Measurements from ENCODE around the gene FCHSD1.

Gene FCHSD1

DNA sequence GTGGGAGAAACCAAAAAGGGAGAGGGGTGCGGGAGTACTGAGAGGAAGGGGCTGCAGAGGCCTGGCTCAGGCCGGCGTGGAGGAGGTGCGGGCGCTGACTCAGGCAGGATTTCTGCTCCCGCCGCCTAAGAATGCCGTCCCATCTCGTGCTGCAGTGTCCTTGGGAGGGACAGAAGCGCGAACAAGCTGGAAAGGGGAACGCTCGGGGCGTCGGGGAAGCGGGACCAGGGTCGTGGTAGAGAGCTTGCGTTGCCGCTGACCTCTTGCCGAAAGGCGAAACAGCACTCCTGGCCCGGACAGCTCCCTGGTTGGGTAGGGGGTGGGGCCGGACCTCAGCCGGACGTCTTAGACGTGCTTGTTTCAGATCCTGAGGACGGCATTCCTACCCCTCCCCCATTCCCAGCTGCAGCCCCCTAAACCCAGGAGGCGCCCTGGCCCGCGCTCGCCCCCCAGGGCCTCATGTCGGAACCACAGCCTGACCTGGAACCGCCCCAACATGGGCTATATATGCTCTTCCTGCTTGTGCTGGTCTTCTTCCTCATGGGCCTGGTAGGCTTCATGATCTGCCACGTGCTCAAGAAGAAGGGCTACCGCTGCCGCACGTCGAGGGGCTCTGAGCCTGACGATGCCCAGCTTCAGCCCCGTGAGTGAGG is 13.3 kb downstream of the FCHSD1 start:
- no peaks in the 10 kb centered on the region for H3K27me3 ChIP-seq (replicated peaks in 2 of 5; ENCODE audit: control insufficient read depth in 4 of 5, insufficient read depth in 5 of 5, low read length in 4 of 5)
- POLR2A ChIA-PET: no interaction called here
- CTCF ChIA-PET: interaction anchor here (0.8 to 11.2 kb wide), 11 partner anchors 8 to 50 kb away, joined by 3 to 101 read pairs (median 5); partner anchors contain the start of genes DIAPH1 and FCHSD1
- 1% methylated on average over 30 of the region's 40 CpGs for WGBS (ENCODE audit: insufficient coverage)
- no peaks in the 10 kb centered on the region for H3K9me3 ChIP-seq (ENCODE audit: control extremely low read depth in 1 of 5, control insufficient read depth in 4 of 5, insufficient read depth in 2 of 5, low read depth in 1 of 5, low read length in 4 of 5)
- no peak overlapping the region for H3K27ac ChIP-seq (ENCODE audit: insufficient read depth in 1 of 2, low read depth in 1 of 2, low read length in 2 of 2, poor library complexity in 1 of 2, severe bottlenecking in 2 of 2)
- peaks cover 4 to 40% (median 30%) of the 10 kb centered on the region in 4 experiments for H3K4me1 ChIP-seq (ENCODE audit: control extremely low read depth in 1 of 4, control insufficient read depth in 4 of 4, insufficient read depth in 4 of 4, low read length in 3 of 4)
- H3K36me3 ChIP-seq (ENCODE audit: control insufficient read depth in 4 of 4, insufficient read depth in 4 of 4, low read length in 3 of 4): peaks cover 0 to 14% (median 6%) of the 10 kb centered on the region in 4 experiments
- peak; percentile 68 to 83 (median 82) for DNase-seq
- peak overlapping the region; percentile 79 to 99 (median 92) for H3K4me3 ChIP-seq (ENCODE audit: control insufficient read depth in 1 of 7, extremely low read depth in 1 of 7, insufficient read depth in 4 of 7, low read depth in 2 of 7, low read length in 6 of 7)

DNA sequence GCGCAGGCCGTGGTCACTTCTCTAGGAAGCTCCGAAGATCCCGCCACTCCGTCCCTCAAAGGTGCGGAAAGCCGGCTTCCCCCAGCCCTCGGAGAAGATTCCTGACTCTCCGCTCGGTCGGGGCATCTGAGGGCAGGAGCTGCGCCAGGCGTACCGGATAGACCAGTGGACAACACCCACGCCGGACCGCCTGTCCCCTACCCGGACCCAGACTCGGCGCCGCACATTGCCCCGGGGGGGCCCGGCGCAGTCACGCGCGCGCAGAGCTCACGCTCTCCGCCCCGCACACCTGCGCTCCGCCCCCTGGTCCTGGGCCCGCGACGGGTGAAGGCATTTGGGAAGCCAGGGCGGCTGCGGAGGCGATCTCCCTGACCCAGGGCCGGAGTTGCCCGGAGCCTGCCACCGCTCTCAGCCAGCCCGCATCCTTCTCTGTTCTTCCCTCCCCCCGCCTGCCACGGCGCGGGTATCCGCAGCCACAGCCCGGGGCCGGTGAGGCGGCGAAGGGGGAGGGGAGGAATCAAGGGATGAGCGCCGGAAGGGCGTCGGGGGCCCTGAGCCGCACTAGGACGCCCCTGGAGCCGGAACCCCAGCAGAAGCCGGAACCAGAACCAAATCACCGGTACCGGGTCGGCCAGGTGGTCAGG is 14.0 kb downstream of the FCHSD1 start:
- 0% methylated on average over 62 of the region's 63 CpGs for WGBS (ENCODE audit: insufficient coverage)
- POLR2A ChIA-PET: interaction anchor here (0.7 to 1.3 kb wide), 3 partner anchors 12 to 18 kb away, joined by 3 read pairs; partner anchors contain the start of gene DIAPH1
- Histone ChIP-seq H3K27ac (ENCODE audit: insufficient read depth in 1 of 2, low read depth in 1 of 2, low read length in 2 of 2, poor library complexity in 1 of 2, severe bottlenecking in 2 of 2) (no peak overlapping the region), H3K36me3 (ENCODE audit: control insufficient read depth in 4 of 4, insufficient read depth in 4 of 4, low read length in 3 of 4) (peaks cover 3 to 17% (median 11%) of the 10 kb centered on the region in 4 experiments), H3K9me3 (ENCODE audit: control extremely low read depth in 1 of 5, control insufficient read depth in 4 of 5, insufficient read depth in 2 of 5, low read depth in 1 of 5, low read length in 4 of 5) (no peaks in the 10 kb centered on the region), H3K4me3 (ENCODE audit: control insufficient read depth in 1 of 7, extremely low read depth in 1 of 7, insufficient read depth in 4 of 7, low read depth in 2 of 7, low read length in 6 of 7) (peak overlapping the region; percentile 79 to 99 (median 92)), H3K4me1 (ENCODE audit: control extremely low read depth in 1 of 4, control insufficient read depth in 4 of 4, insufficient read depth in 4 of 4, low read length in 3 of 4) (peaks cover 4 to 40% (median 30%) of the 10 kb centered on the region in 4 experiments), H3K27me3 (replicated peaks in 2 of 5; ENCODE audit: control insufficient read depth in 4 of 5, insufficient read depth in 5 of 5, low read length in 4 of 5) (no peaks in the 10 kb centered on the region)
- peak in 2 of 3 donors; percentile 25 to 34 for DNase-seq
- CTCF ChIA-PET: interaction anchor here (0.8 to 11.2 kb wide), 14 partner anchors 8 to 70 kb away, joined by 3 to 101 read pairs (median 6); partner anchors contain the start of genes DIAPH1 and FCHSD1

DNA sequence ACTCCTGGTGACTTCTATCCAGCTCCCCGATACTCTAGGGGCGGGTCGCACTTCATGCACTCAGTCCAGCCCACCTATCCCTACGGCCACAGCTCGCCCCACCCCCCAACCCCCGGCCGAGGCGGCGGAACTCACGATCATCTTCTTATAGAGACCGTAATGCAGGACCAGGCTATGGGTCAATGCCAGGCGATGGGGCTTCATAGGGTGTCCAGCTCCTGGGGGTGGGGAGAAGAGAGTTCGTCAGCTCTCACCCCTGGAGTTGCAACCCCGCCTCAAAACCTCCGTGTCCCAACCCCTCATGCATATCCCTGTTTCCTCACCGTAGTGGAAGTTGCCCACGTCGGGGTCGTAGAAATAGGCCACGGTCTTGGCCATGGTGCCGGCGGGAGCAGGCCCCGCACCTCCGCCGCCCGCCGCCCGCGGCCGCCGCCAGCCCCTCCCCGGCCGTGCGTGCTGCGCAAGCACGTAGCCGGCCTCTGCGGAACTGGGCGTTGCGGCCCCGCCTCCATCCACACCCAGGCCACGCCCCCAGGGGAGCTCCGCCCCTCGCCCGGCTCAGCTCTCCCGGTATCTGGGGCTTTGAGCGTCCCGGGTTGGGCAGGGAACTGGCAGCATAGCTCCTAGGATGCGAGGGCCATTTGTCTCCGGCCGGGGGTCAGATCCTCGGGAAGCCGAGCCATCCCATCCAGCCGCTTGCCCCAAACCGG is 14.7 kb downstream of the FCHSD1 start, which contains the start of the genes HDAC3 and RELL2:
TSS of gene HDAC3 (minus strand) at position 437 of the 710 bp plus-strand sequence. CDS start at position 378, 59 bp downstream.
TSS of gene RELL2 (plus strand) at position 585 of the 710 bp plus-strand sequence. CDS start 1,229 bp downstream, outside the sequence.
- peak within 1 kb of the TSS; percentile 79 to 99 (median 92) for H3K4me3 ChIP-seq (ENCODE audit: control insufficient read depth in 1 of 7, extremely low read depth in 1 of 7, insufficient read depth in 4 of 7, low read depth in 2 of 7, low read length in 6 of 7)
- H3K9me3 ChIP-seq (ENCODE audit: control extremely low read depth in 1 of 5, control insufficient read depth in 4 of 5, insufficient read depth in 2 of 5, low read depth in 1 of 5, low read length in 4 of 5): no peaks in the 10 kb centered on the region
- WGBS (ENCODE audit: insufficient coverage): 0% methylated on average over 35 of the region's 55 CpGs
- peaks cover 4 to 40% (median 30%) of the 10 kb centered on the region in 4 experiments for H3K4me1 ChIP-seq (ENCODE audit: control extremely low read depth in 1 of 4, control insufficient read depth in 4 of 4, insufficient read depth in 4 of 4, low read length in 3 of 4)
- peak within 1 kb of the TSS; percentile 60 to 88 for H3K27ac ChIP-seq (ENCODE audit: insufficient read depth in 1 of 2, low read depth in 1 of 2, low read length in 2 of 2, poor library complexity in 1 of 2, severe bottlenecking in 2 of 2)
- DNase-seq: peak; percentile 82 to 89 (median 88)
- H3K27me3 ChIP-seq (replicated peaks in 2 of 5; ENCODE audit: control insufficient read depth in 4 of 5, insufficient read depth in 5 of 5, low read length in 4 of 5): no peaks in the 10 kb centered on the region
- POLR2A ChIA-PET: interaction anchor here (0.7 to 1.3 kb wide), 3 partner anchors 11 to 18 kb away, joined by 3 read pairs; partner anchors contain the start of gene DIAPH1
- peaks cover 3 to 18% (median 13%) of the 10 kb centered on the region in 4 experiments for H3K36me3 ChIP-seq (ENCODE audit: control insufficient read depth in 4 of 4, insufficient read depth in 4 of 4, low read length in 3 of 4)
- CTCF ChIA-PET: interaction anchor here (0.8 to 11.2 kb wide), 13 partner anchors 8 to 103 kb away, joined by 3 to 101 read pairs (median 5); partner anchors contain the start of genes DIAPH1 and FCHSD1

DNA sequence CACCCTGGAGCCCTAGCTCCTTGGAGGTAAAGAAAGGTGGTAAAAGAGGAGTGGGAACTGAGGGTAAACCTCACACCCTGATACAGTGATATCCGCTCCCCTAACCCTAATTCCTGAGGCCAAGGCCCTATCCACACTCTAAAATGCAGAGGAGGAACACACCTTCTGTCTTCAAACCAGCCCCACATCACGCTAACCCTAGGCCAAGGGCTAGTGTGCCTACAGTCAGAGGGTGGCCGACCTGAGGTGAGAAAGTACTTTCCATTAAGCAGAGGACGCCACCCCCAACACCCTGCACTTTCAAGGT is 15.2 kb downstream of the FCHSD1 start:
- Histone ChIP-seq H3K27me3 (replicated peaks in 2 of 5; ENCODE audit: control insufficient read depth in 4 of 5, insufficient read depth in 5 of 5, low read length in 4 of 5) (no peaks in the 10 kb centered on the region), H3K9me3 (ENCODE audit: control extremely low read depth in 1 of 5, control insufficient read depth in 4 of 5, insufficient read depth in 2 of 5, low read depth in 1 of 5, low read length in 4 of 5) (no peaks in the 10 kb centered on the region), H3K36me3 (ENCODE audit: control insufficient read depth in 4 of 4, insufficient read depth in 4 of 4, low read length in 3 of 4) (peaks cover 5 to 22% (median 11%) of the 10 kb centered on the region in 4 experiments), H3K4me3 (ENCODE audit: control insufficient read depth in 1 of 7, extremely low read depth in 1 of 7, insufficient read depth in 4 of 7, low read depth in 2 of 7, low read length in 6 of 7) (peak overlapping the region; percentile 79 to 99 (median 92)), H3K27ac (ENCODE audit: insufficient read depth in 1 of 2, low read depth in 1 of 2, low read length in 2 of 2, poor library complexity in 1 of 2, severe bottlenecking in 2 of 2) (peak overlapping the region; percentile 60 to 88), H3K4me1 (ENCODE audit: control extremely low read depth in 1 of 4, control insufficient read depth in 4 of 4, insufficient read depth in 4 of 4, low read length in 3 of 4) (peaks cover 4 to 40% (median 30%) of the 10 kb centered on the region in 4 experiments)
- CTCF ChIA-PET: interaction anchor here (0.6 to 11.2 kb wide), 10 partner anchors 9 to 103 kb away, joined by 3 to 101 read pairs (median 4); partner anchors contain the start of gene DIAPH1
- POLR2A ChIA-PET: interaction anchor here (1.3 kb wide), 1 partner anchor 10 kb away, joined by 3 read pairs; no protein-coding TSS in a partner anchor
- no peak for DNase-seq
- WGBS (ENCODE audit: insufficient coverage): 30% methylated on average over 2 of the region's 4 CpGs

- peak overlapping the region; percentile 60 to 88 for H3K27ac ChIP-seq (ENCODE audit: insufficient read depth in 1 of 2, low read depth in 1 of 2, low read length in 2 of 2, poor library complexity in 1 of 2, severe bottlenecking in 2 of 2)
- peaks cover 5 to 22% (median 9%) of the 10 kb centered on the region in 4 experiments for H3K36me3 ChIP-seq (ENCODE audit: control insufficient read depth in 4 of 4, insufficient read depth in 4 of 4, low read length in 3 of 4)
- POLR2A ChIA-PET: no interaction called here
- peaks cover 4 to 40% (median 30%) of the 10 kb centered on the region in 4 experiments for H3K4me1 ChIP-seq (ENCODE audit: control extremely low read depth in 1 of 4, control insufficient read depth in 4 of 4, insufficient read depth in 4 of 4, low read length in 3 of 4)
- DNase-seq: no peak
- H3K9me3 ChIP-seq (ENCODE audit: control extremely low read depth in 1 of 5, control insufficient read depth in 4 of 5, insufficient read depth in 2 of 5, low read depth in 1 of 5, low read length in 4 of 5): no peaks in the 10 kb centered on the region
- peak overlapping the region in 6 of 7 experiments; percentile 79 to 99 (median 92) for H3K4me3 ChIP-seq (ENCODE audit: control insufficient read depth in 1 of 7, extremely low read depth in 1 of 7, insufficient read depth in 4 of 7, low read depth in 2 of 7, low read length in 6 of 7)
- WGBS (ENCODE audit: insufficient coverage): 40% methylated on average over 1 of the region's 7 CpGs
- CTCF ChIA-PET: interaction anchor here (0.6 to 11.2 kb wide), 13 partner anchors 9 to 102 kb away, joined by 3 to 101 read pairs (median 3); partner anchors contain the start of gene DIAPH1
- H3K27me3 ChIP-seq (replicated peaks in 2 of 5; ENCODE audit: control insufficient read depth in 4 of 5, insufficient read depth in 5 of 5, low read length in 4 of 5): no peaks in the 10 kb centered on the region
These were observed 15.6 kb downstream of the FCHSD1 start for GRCh38 chr5:141635646-141636045.

DNA sequence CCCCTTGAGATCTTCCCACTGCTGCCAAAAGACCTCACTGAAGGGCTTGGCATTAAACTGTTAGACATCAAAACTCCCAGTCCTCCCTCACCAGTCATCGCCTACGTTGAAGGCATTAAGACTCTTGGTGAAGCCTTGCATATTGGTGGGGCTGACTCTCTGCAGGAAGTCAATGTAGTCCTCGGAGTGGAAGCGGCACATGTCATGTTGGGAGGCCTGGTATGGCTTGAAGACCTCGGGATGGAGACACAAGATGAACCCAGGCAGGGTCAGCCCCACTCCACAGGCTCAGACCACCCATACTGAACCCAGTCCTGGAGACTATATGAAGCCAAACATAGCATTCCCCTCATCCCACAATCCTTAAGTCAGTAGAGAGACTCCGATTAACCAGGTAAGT is 16.5 kb downstream of the FCHSD1 start:
- Histone ChIP-seq H3K27ac (ENCODE audit: insufficient read depth in 1 of 2, low read depth in 1 of 2, low read length in 2 of 2, poor library complexity in 1 of 2, severe bottlenecking in 2 of 2) (no peak overlapping the region), H3K9me3 (ENCODE audit: control extremely low read depth in 1 of 5, control insufficient read depth in 4 of 5, insufficient read depth in 2 of 5, low read depth in 1 of 5, low read length in 4 of 5) (no peaks in the 10 kb centered on the region), H3K4me1 (ENCODE audit: control extremely low read depth in 1 of 4, control insufficient read depth in 4 of 4, insufficient read depth in 4 of 4, low read length in 3 of 4) (peaks cover 4 to 40% (median 30%) of the 10 kb centered on the region in 4 experiments), H3K36me3 (ENCODE audit: control insufficient read depth in 4 of 4, insufficient read depth in 4 of 4, low read length in 3 of 4) (peaks cover 5 to 29% (median 12%) of the 10 kb centered on the region in 4 experiments), H3K4me3 (ENCODE audit: control insufficient read depth in 1 of 7, extremely low read depth in 1 of 7, insufficient read depth in 4 of 7, low read depth in 2 of 7, low read length in 6 of 7) (no peak overlapping the region), H3K27me3 (replicated peaks in 2 of 5; ENCODE audit: control insufficient read depth in 4 of 5, insufficient read depth in 5 of 5, low read length in 4 of 5) (no peaks in the 10 kb centered on the region)
- DNase-seq: no peak
- ChIA-PET CTCF (interaction anchor here (0.9 to 11.2 kb wide), 10 partner anchors 9 to 65 kb away, joined by 3 to 101 read pairs (median 3); partner anchors contain the start of gene DIAPH1), POLR2A (no interaction called here)
- 96% methylated on average over 3 of the region's 6 CpGs for WGBS (ENCODE audit: insufficient coverage)
